HepG2 (cell line): ENCODE measurements around the gene TM2D3.

Experiments used
- ATF6 ChIP-seq: sonication (generic); formaldehyde crosslinking; conservative IDR thresholded peaks from 2 replicates; pipeline ENCODE4 v1.4.0; 2020; ENCODE audit warnings: missing genetic modification reagents
- BHLHE40 ChIP-seq: IDR thresholded peaks from 2 replicates; pipeline ENCODE4 v1.6.1; 2011; ENCODE audit warnings: low read length, improper control_type of control experiment
- CTCF ChIP-seq: sonication (generic); formaldehyde crosslinking; IDR thresholded peaks from 2 replicates; pipeline ENCODE4 v1.5.0; 2020; ENCODE audit warnings: mild to moderate bottlenecking, missing genetic modification reagents, moderate library complexity
- DNMT1 ChIP-seq: sonication (generic); formaldehyde crosslinking; IDR thresholded peaks from 2 replicates; pipeline ENCODE4 v1.5.1; 2020; ENCODE audit warnings: mild to moderate bottlenecking, missing genetic modification reagents
- HOMEZ ChIP-seq: IDR thresholded peaks from 2 replicates; pipeline ENCODE4 v1.6.1; 2016; ENCODE audit warnings: low read depth
- MTERF4 ChIP-seq: sonication (generic); formaldehyde crosslinking; IDR thresholded peaks from 2 replicates; pipeline ENCODE4 v1.8.0; 2023; ENCODE audit warnings: mild to moderate bottlenecking, missing genetic modification reagents
- PCBP1 ChIP-seq: fragments of 200-400 bp; formaldehyde crosslinking; IDR thresholded peaks from 2 replicates; pipeline ENCODE4 v1.6.1; 2017; ENCODE audit warnings: mild to moderate bottlenecking, low read depth, low read length, borderline replicate concordance
- PRDM15 ChIP-seq: sonication (generic); formaldehyde crosslinking; IDR thresholded peaks from 2 replicates; pipeline ENCODE4 v1.4.0; 2020; ENCODE audit warnings: missing genetic modification reagents
- REST ChIP-seq, 2 experiments: IDR thresholded peaks; 2 replicates each; pipeline ENCODE4 v1.6.1; 2011 to 2012; ENCODE audit warnings: low read length in 2 of 2, borderline replicate concordance in 1 of 2, low read depth in 1 of 2, mild to moderate bottlenecking in 1 of 2, moderate library complexity in 1 of 2
- SRF ChIP-seq: IDR thresholded peaks from 2 replicates; pipeline ENCODE4 v1.6.1; 2011; ENCODE audit warnings: mild to moderate bottlenecking, low read depth, low read length, moderate library complexity
- ZBTB20 ChIP-seq: sonication (generic); formaldehyde crosslinking; IDR thresholded peaks from 2 replicates; pipeline ENCODE4 v1.8.1; 2023; ENCODE audit warnings: missing genetic modification reagents, low read depth, mild to moderate bottlenecking, borderline replicate concordance
- ZNF770 ChIP-seq: sonication (generic); formaldehyde crosslinking; IDR thresholded peaks from 2 replicates; pipeline ENCODE4 v1.5.0; 2020; ENCODE audit warnings: mild to moderate bottlenecking, missing genetic modification reagents

GRCh38 chr15:101669744-101670143 lies 17.6 kb upstream of the TM2D3 start:
- TF ChIP-seq BHLHE40: no peak
- no peak for TF ChIP-seq ZBTB20
- no peak for TF ChIP-seq PCBP1
- no peak for TF ChIP-seq CTCF (CRISPR knock-in tag)
- no peak for TF ChIP-seq REST (IDR thresholded peaks at IDR 0.05; ENCODE audit: borderline replicate concordance in 1 of 2, low read depth in 1 of 2, low read length in 2 of 2)
- no peak for TF ChIP-seq PRDM15 (CRISPR knock-in tag)
- TF ChIP-seq MTERF4 (CRISPR knock-in tag): no peak
- no peak for TF ChIP-seq ATF6 (CRISPR knock-in tag)
- TF ChIP-seq ZNF770 (CRISPR knock-in tag): no peak
- no peak for TF ChIP-seq HOMEZ (CRISPR knock-in tag)
- no peak for TF ChIP-seq DNMT1 (CRISPR knock-in tag)
- no peak for TF ChIP-seq SRF
